Erythroblast (primary cell): ENCODE measurements around the gene GPR37L1.

Source experiments
- GATA1 ChIP-seq: IDR thresholded peaks from 2 replicates; pipeline ENCODE4 v1.6.1; 2011; ENCODE audit warnings: low read depth, mild to moderate bottlenecking, control low read depth, low read length, moderate library complexity
- POLR2A ChIP-seq: IDR thresholded peaks from 2 replicates; pipeline ENCODE4 v1.6.1; 2011; ENCODE audit warnings: mild to moderate bottlenecking, low read length

DNA sequence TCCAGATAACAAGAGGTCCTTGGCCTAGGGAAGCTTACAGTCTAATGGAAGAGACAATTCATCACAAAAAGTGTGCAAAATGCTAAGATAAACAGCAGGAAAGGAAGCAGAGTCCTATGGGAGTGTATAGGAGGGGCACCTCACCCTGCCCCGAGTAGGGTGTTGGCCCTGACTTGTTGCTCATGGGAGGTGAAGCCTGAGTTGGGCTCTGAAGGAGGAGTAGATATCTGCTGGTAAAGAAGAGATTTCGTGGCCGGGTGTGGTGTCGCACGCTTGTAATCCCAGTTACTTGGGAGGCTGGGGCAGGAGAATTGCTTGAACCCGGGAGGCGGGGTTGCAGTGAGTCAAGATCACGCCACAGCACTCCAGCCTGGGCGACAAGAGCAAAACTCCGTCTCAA, 18.6 kb upstream of the GPR37L1 start:
- TF ChIP-seq POLR2A = no peak
- TF ChIP-seq GATA1 = no peak
